PC-3 (cell line): ENCODE results near the gene ULBP1. TPM values are rescaled to one million over a fixed set of nuclear protein-coding genes. Genes with fewer than 3 reads are reported as not detected.
A peak's percentile ranks its signal among the peaks of the same experiment; 100 is the strongest.
"Not testable (repeated sequence)": the region's sequence is repeated elsewhere in the genome, so short reads cannot be mapped to it uniquely, and the experiment has no call there.

Experiments used
- ATAC-seq: fragments of 200-7000 bp; cut with Tn5 transposase; 2 replicates; pipeline ENCODE4 v1.9.1; 2020; ENCODE audit warnings: mild to moderate bottlenecking, moderate library complexity
- BruUV-seq: library from RNA; stranded (reverse); fragments of 400-500 nt; replicated peaks from 2 replicates; lab custom pipeline; 2021; lab: Mats Ljungman, UMichigan
- CTCF ChIA-PET: fragments of 300-600 bp; sonication (Branson Sonifier 250); formaldehyde crosslinking; loops from one replicate; lab custom pipeline; 2022; ENCODE audit warnings: antibody characterized with exemption; lab: Charles Lee
- POLR2A ChIA-PET: fragments of 300-600 bp; sonication (Branson Sonifier 250); formaldehyde crosslinking; loops from one replicate; lab custom pipeline; 2022; ENCODE audit warnings: antibody characterized with exemption; ENCODE audit not compliant: unreplicated experiment; lab: Charles Lee
- DNase-seq: peaks from one replicate; pipeline ENCODE4 v3.0.0-alpha.2; 2015
- H2AFZ ChIP-seq: fragments of 300-600 bp; sonication (generic); 2 replicates; pipeline ENCODE4 v1.6.0; 2016; ENCODE audit warnings: antibody characterized with exemption, low read length
- H3F3A ChIP-seq: fragments of 300-600 bp; sonication (generic); one replicate; pipeline ENCODE4 v1.6.0; 2017; ENCODE audit warnings: antibody characterized with exemption, low read length, control low read depth, mild to moderate bottlenecking; ENCODE audit not compliant: unreplicated experiment
- H3K27ac ChIP-seq: fragments of 300-600 bp; sonication (generic); 2 replicates; pipeline ENCODE4 v1.5.1; 2016; ENCODE audit warnings: mild to moderate bottlenecking, low read length
- H3K27me3 ChIP-seq: fragments of 300-600 bp; sonication (generic); 2 replicates; pipeline ENCODE4 v1.6.1; 2016; ENCODE audit warnings: low read length, mixed read lengths
- H3K36me3 ChIP-seq: fragments of 300-600 bp; sonication (generic); 2 replicates; pipeline ENCODE4 v1.6.1; 2016; ENCODE audit warnings: low read depth, mixed run types, low read length, mixed read lengths
- H3K4me1 ChIP-seq: fragments of 300-600 bp; sonication (generic); 2 replicates; pipeline ENCODE4 v1.5.1; 2016; ENCODE audit warnings: low read length; ENCODE audit not compliant: insufficient read depth
- H3K4me2 ChIP-seq: fragments of 300-600 bp; sonication (generic); 2 replicates; pipeline ENCODE4 v1.6.0; 2016; ENCODE audit warnings: low read length
- H3K4me3 ChIP-seq: fragments of 300-600 bp; sonication (generic); 2 replicates; pipeline ENCODE4 v1.5.1; 2016; ENCODE audit warnings: mild to moderate bottlenecking, low read length, mixed read lengths
- H3K79me2 ChIP-seq: fragments of 300-600 bp; sonication (generic); 2 replicates; pipeline ENCODE4 v1.6.1; 2017; ENCODE audit warnings: low read length, mixed read lengths
- H3K9ac ChIP-seq: fragments of 300-600 bp; sonication (generic); 2 replicates; pipeline ENCODE4 v1.6.0; 2016; ENCODE audit warnings: mild to moderate bottlenecking, low read length
- H3K9me2 ChIP-seq: fragments of 300-600 bp; sonication (generic); replicated peaks from 2 replicates; pipeline ENCODE4 v1.6.1; 2016; ENCODE audit warnings: mixed run types, low read length, mixed read lengths
- H3K9me3 ChIP-seq: fragments of 300-600 bp; sonication (generic); 2 replicates; pipeline ENCODE4 v1.6.1; 2016; ENCODE audit warnings: low read length, mixed read lengths
- H4K20me1 ChIP-seq: fragments of 300-600 bp; sonication (generic); 2 replicates; pipeline ENCODE4 v1.6.1; 2016; ENCODE audit warnings: low read length, mixed read lengths
- CTCF ChIP-seq: fragments of 300-600 bp; sonication (generic); conservative IDR thresholded peaks from 2 replicates; pipeline ENCODE4 v1.5.1; 2017; ENCODE audit warnings: antibody characterized with exemption, low read depth, mild to moderate bottlenecking, low read length
- EZH2phosphoT487 ChIP-seq: fragments of 300-600 bp; sonication (generic); IDR thresholded peaks from 2 replicates; pipeline ENCODE4 v1.6.1; 2018; ENCODE audit warnings: mild to moderate bottlenecking, antibody characterized with exemption, low read length, borderline replicate concordance
- intact Hi-C: fragments of 100-400 bp; cut with micrococcal nuclease; formaldehyde crosslinking; loops from 2 replicates; pipeline ENCODE4 v1.9.0; 2023
- total RNA-seq: library from RNA; depleted of rRNA; stranded (reverse); fragments of >200 nt; gene quantifications from 2 replicates; pipeline ENCODE4 v1.2.3, GENCODE V29; 2014

ULBP1 gene
- total RNA-seq, 1 experiment from 2014 or later, result 0.87 TPM

- Histone ChIP-seq H4K20me1 (no peaks in the 10 kb centered on the region), H3K79me2 (no peaks in the 10 kb centered on the region), H3K9me2 (no peaks in the 10 kb centered on the region), H3K9ac (no peak overlapping the region), H3K4me1 (no peaks in the 10 kb centered on the region), H3K27me3 (no peaks in the 10 kb centered on the region), H2AFZ (no peak overlapping the region), H3K9me3 (no peaks in the 10 kb centered on the region), H3F3A (no peaks in the 10 kb centered on the region), H3K36me3 (no peaks in the 10 kb centered on the region), H3K27ac (no peak overlapping the region), H3K4me2 (no peak overlapping the region), H3K4me3 (no peak overlapping the region)
- intact Hi-C loops, result loop anchor here (1.0 to 10.0 kb wide), 4 partner anchors 82 to 801 kb away; partner anchors contain the start of gene GINM1
- TF ChIP-seq CTCF (peak; percentile 52; the same call in 1 of the 2 replicates), EZH2phosphoT487 (no peak)
- POLR2A ChIA-PET, result no interaction called here
- CTCF ChIA-PET, result interaction anchor here (0.5 to 0.6 kb wide), 2 partner anchors 66 to 822 kb away, joined by 3 to 4 read pairs; no protein-coding TSS in a partner anchor
- DNase-seq (peak; percentile 84), ATAC-seq (peak; percentile 79)
- no TSS peak for BruUV-seq
Measured at GRCh38 chr6:150016324-150017185, 52.8 kb downstream of the ULBP1 start.

- not testable (repeated sequence) for BruUV-seq
Measured at GRCh38 chr6:150017186-150017521, 53.4 kb downstream of the ULBP1 start.

More at GRCh38 chr6:150017186-150017521, 53.4 kb downstream of the ULBP1 start:
- H4K20me1 ChIP-seq, ATAC-seq, POLR2A ChIA-PET, H3K79me2 ChIP-seq, H3K27me3 ChIP-seq, H3K4me1 ChIP-seq, H3K9me2 ChIP-seq, H3K36me3 ChIP-seq, H2AFZ ChIP-seq, H3K27ac ChIP-seq, H3K9ac ChIP-seq, H3K9me3 ChIP-seq, DNase-seq, H3K4me2 ChIP-seq, H3K4me3 ChIP-seq, H3F3A ChIP-seq: not testable (repeated sequence)
- peak; percentile 25; the same call in 1 of the 2 replicates for TF ChIP-seq CTCF
- intact Hi-C loops, result loop anchor here (1.0 to 10.0 kb wide), 4 partner anchors 83 to 800 kb away; partner anchors contain the start of gene GINM1
- CTCF ChIA-PET, result interaction anchor here (0.6 kb wide), 1 partner anchor 66 kb away, joined by 4 read pairs; no protein-coding TSS in a partner anchor
